H1 (cell line): ENCODE data around the gene RFT1. TPM values are rescaled to one million over a fixed set of nuclear protein-coding genes. Genes with fewer than 3 reads are reported as not detected.

Experiments used
- BCL11A ChIP-seq, 2 experiments: IDR thresholded peaks; one replicate each; pipeline ENCODE4 v1.6.1; 2011; ENCODE audit warnings: low read depth in 2 of 2, low read length in 2 of 2, mild to moderate bottlenecking in 2 of 2
- CEBPB ChIP-seq: IDR thresholded peaks from 2 replicates; pipeline ENCODE4 v1.6.1; 2012; ENCODE audit warnings: low read depth, low read length
- CHD7 ChIP-seq: fragments of 300-600 bp; sonication (generic); IDR thresholded peaks from 2 replicates; pipeline ENCODE4 v1.7.1; 2012; ENCODE audit warnings: low read length, moderate library complexity, mild to moderate bottlenecking, inconsistent platforms; ENCODE audit not compliant: insufficient replicate concordance
- GTF2F1 ChIP-seq: IDR thresholded peaks from 2 replicates; pipeline ENCODE4 v1.6.1; 2012; ENCODE audit warnings: low read depth, low read length, improper control_type of control experiment, borderline replicate concordance
- HDAC2 ChIP-seq, 2 experiments: fragments of 300-600 bp in 1 of 2; sonication (generic) in 1 of 2; IDR thresholded peaks; 2 replicates each; pipeline ENCODE4 v1.6.1; 2011 to 2012; ENCODE audit warnings: low read depth in 2 of 2, low read length in 2 of 2, mild to moderate bottlenecking in 2 of 2, moderate library complexity in 2 of 2, borderline replicate concordance in 1 of 2, inconsistent platforms in 1 of 2
- HDAC6 ChIP-seq: IDR thresholded peaks from one replicate; pipeline ENCODE4 v1.7.1; 2012; ENCODE audit warnings: low read depth, mild to moderate bottlenecking, inconsistent platforms, low read length, moderate library complexity
- JUN ChIP-seq: IDR thresholded peaks from 2 replicates; pipeline ENCODE4 v1.6.1; 2011; ENCODE audit warnings: low read depth, mild to moderate bottlenecking, improper control_type of control experiment, low read length
- NRF1 ChIP-seq: IDR thresholded peaks from 2 replicates; pipeline ENCODE4 v1.6.1; 2011; ENCODE audit warnings: mild to moderate bottlenecking, low read depth, low read length, improper control_type of control experiment
- SUZ12 ChIP-seq: fragments of 200-600 bp; sonication (generic); IDR thresholded peaks from 2 replicates; pipeline ENCODE4 v1.6.1; 2012; ENCODE audit warnings: mild to moderate bottlenecking, inconsistent platforms, low read length, moderate library complexity, mixed read lengths
- TAF7 ChIP-seq: optimal IDR thresholded peaks from 2 replicates; pipeline ENCODE3; 2011; ENCODE audit warnings: low read depth, mild to moderate bottlenecking, inconsistent platforms, low read length, moderate library complexity, borderline replicate concordance
- TBP ChIP-seq: IDR thresholded peaks from 2 replicates; pipeline ENCODE4 v1.6.1; 2011; ENCODE audit warnings: low read depth, low read length, improper control_type of control experiment
- polyA plus RNA-seq, 7 experiments: library from polyadenylated mRNA; depleted of rRNA in 3 of 7; stranded (reverse) in 5 of 7; unstranded in 2 of 7; fragments of >200 nt in 5 of 7; fragments of 200-250 nt in 2 of 7; gene quantifications; 1 replicate in 5 of 7; 2 replicates in 1 of 7; 4 replicates in 1 of 7; pipeline versions ENCODE4 v1.2.1 to v1.2.3, GENCODE V29; 2011 to 2013; ENCODE audit warnings: missing spikeins in 2 of 7, mixed read lengths in 2 of 7
- total RNA-seq: library from RNA; stranded (reverse); fragmentation: NEBNext Ultra II Directional; extraction: Animal tissue kit (Norgen Biotek cat#: 25700); gene quantifications from 2 replicates; pipeline ENCODE4 v1.2.1, GENCODE V29; 2021

RFT1 gene
- total and polyA plus RNA-seq, 2 of the 8 experiments (the other 6 are each of a cell fraction or from before 2014, with no cell fraction given) = 27.7 to 42.4 TPM

- TF ChIP-seq CHD7 = no peak
- TF ChIP-seq SUZ12 = no peak
- TF ChIP-seq CEBPB = no peak
- no peak for TF ChIP-seq TBP
- TF ChIP-seq JUN = no peak
- no peak for TF ChIP-seq BCL11A (IDR thresholded peaks at IDR 0.05; ENCODE audit: low read depth in 2 of 2, low read length in 2 of 2)
- TF ChIP-seq NRF1 = no peak
- no peak for TF ChIP-seq TAF7
- TF ChIP-seq GTF2F1 = no peak
- TF ChIP-seq HDAC6 = no peak
- no peak for TF ChIP-seq HDAC2 (IDR thresholded peaks at IDR 0.05; ENCODE audit: borderline replicate concordance in 1 of 2, low read depth in 2 of 2, low read length in 2 of 2)
These were observed 27.6 kb downstream of the RFT1 start (continued) for GRCh38 chr3:53102601-53103147.
